Body of pancreas (tissue), 4 donors: Measurements from ENCODE around the gene TNFRSF11A.

ENCODE experiments used
- CTCF ChIP-seq, 7 experiments: fragments of 450-650 bp in 4 of 7; fragments of 200-600 bp in 3 of 7; sonication (generic) in 3 of 7; IDR thresholded peaks; one replicate each; pipeline ENCODE4 v1.5.1; 2016 to 2019; ENCODE audit warnings: antibody characterized with exemption in 7 of 7
- POLR2A ChIP-seq, 3 donors: fragments of 450-650 bp; IDR thresholded peaks; one replicate each; pipeline ENCODE4 v1.6.1; 2016; ENCODE audit warnings: antibody characterized with exemption in 3 of 3, mild to moderate bottlenecking in 2 of 3

GRCh38 chr18:62321201-62321600 is 3.9 kb upstream of the TNFRSF11A start:
- TF ChIP-seq POLR2A (IDR thresholded peaks at IDR 0.05), result no peak
- TF ChIP-seq CTCF (IDR thresholded peaks at IDR 0.05), result no peak
